A549 (cell line): ENCODE measurements around the gene RIMKLA. TPM values are rescaled to one million over a fixed set of nuclear protein-coding genes. Genes with fewer than 3 reads are reported as not detected.

ENCODE experiments used
- BHLHE40 ChIP-seq: IDR thresholded peaks from 2 replicates; pipeline ENCODE4 v1.6.1; 2012; ENCODE audit warnings: low read depth, low read length, inconsistent platforms
- CBX2 ChIP-seq: fragments of 200-600 bp; sonication (generic); IDR thresholded peaks from 2 replicates; pipeline ENCODE4 v1.6.1; 2016; ENCODE audit warnings: low read depth, mild to moderate bottlenecking, borderline replicate concordance
- CBX8 ChIP-seq: fragments of 200-600 bp; sonication (generic); IDR thresholded peaks from 2 replicates; pipeline ENCODE4 v1.6.1; 2016
- CEBPB ChIP-seq, 2 experiments: fragments of >200 bp in 1 of 2; sonication (Bioruptor Twin) in 1 of 2; formaldehyde crosslinking in 1 of 2; IDR thresholded peaks; 2 replicates each; pipeline ENCODE4 v1.6.1; 2012 to 2016
- CHD4 ChIP-seq: fragments of 200-600 bp; sonication (generic); IDR thresholded peaks from 2 replicates; pipeline ENCODE4 v1.6.1; 2016; ENCODE audit warnings: antibody characterized with exemption, mild to moderate bottlenecking, borderline replicate concordance
- EHMT2 ChIP-seq: fragments of 200-600 bp; sonication (generic); IDR thresholded peaks from 2 replicates; pipeline ENCODE4 v1.6.1; 2016; ENCODE audit warnings: antibody characterized with exemption, low read depth, mild to moderate bottlenecking, moderate library complexity
- ESRRA ChIP-seq: fragments of 150-350 bp; IDR thresholded peaks from 2 replicates; pipeline ENCODE4 v1.6.1; 2014; ENCODE audit warnings: mild to moderate bottlenecking, low read length, borderline replicate concordance
- FOSB ChIP-seq: fragments of 250-450 bp; sonication (Bioruptor Pico); IDR thresholded peaks from 2 replicates; pipeline ENCODE4 v1.5.0; 2020; ENCODE audit warnings: mild to moderate bottlenecking, moderate library complexity
- FOSL2 ChIP-seq, 2 experiments: fragments of 450-650 bp in 1 of 2; fragments of >200 bp in 1 of 2; sonication (Bioruptor Twin) in 1 of 2; formaldehyde crosslinking; IDR thresholded peaks; 2 replicates each; pipeline versions ENCODE4 v1.5.0 to v1.6.1; 2016 to 2020; ENCODE audit warnings: mild to moderate bottlenecking in 1 of 2, moderate library complexity in 1 of 2
- HEYL ChIP-seq: fragments of 250-450 bp; sonication (Bioruptor Pico); IDR thresholded peaks from 2 replicates; pipeline ENCODE4 v1.8.0; 2021; ENCODE audit warnings: mild to moderate bottlenecking, moderate library complexity
- HMGXB4 ChIP-seq: fragments of 250-450 bp; sonication (Bioruptor Pico); IDR thresholded peaks from 2 replicates; pipeline ENCODE4 v1.5.0; 2021; ENCODE audit warnings: mild to moderate bottlenecking, moderate library complexity, borderline replicate concordance
- HOXA7 ChIP-seq: fragments of 250-450 bp; sonication (Bioruptor Pico); IDR thresholded peaks from 2 replicates; pipeline ENCODE4 v1.5.0; 2020; ENCODE audit warnings: mild to moderate bottlenecking, moderate library complexity
- HOXB13 ChIP-seq: fragments of 250-450 bp; sonication (Bioruptor Pico); IDR thresholded peaks from 2 replicates; pipeline ENCODE4 v1.5.0; 2020; ENCODE audit warnings: low read depth, mild to moderate bottlenecking, moderate library complexity
- HOXB5 ChIP-seq: fragments of 250-450 bp; sonication (Bioruptor Pico); IDR thresholded peaks from 2 replicates; pipeline ENCODE4 v1.5.0; 2020; ENCODE audit warnings: mild to moderate bottlenecking, moderate library complexity
- JUN ChIP-seq, 2 experiments: fragments of >200 bp; sonication (Bioruptor Twin); formaldehyde crosslinking; IDR thresholded peaks; 2 replicates in 1 of 2; 3 replicates in 1 of 2; pipeline ENCODE4 v1.6.1; 2016 to 2017
- KDM1A ChIP-seq: fragments of 200-600 bp; sonication (generic); IDR thresholded peaks from 2 replicates; pipeline ENCODE4 v1.6.1; 2016; ENCODE audit warnings: low read depth, mild to moderate bottlenecking
- MAFK ChIP-seq: fragments of 450-650 bp; IDR thresholded peaks from 2 replicates; pipeline ENCODE4 v1.6.1; 2014; ENCODE audit not compliant: partially characterized antibody
- MAZ ChIP-seq: fragments of 150-350 bp; IDR thresholded peaks from 2 replicates; pipeline ENCODE4 v1.6.1; 2014; ENCODE audit warnings: antibody characterized with exemption, low read depth, low read length, borderline replicate concordance
- NFE2L2 ChIP-seq: fragments of 150-350 bp; conservative IDR thresholded peaks from 2 replicates; pipeline ENCODE4 v1.6.1; 2014; ENCODE audit warnings: low read length
- NR3C1 ChIP-seq: fragments of >200 bp; sonication (Bioruptor Twin); formaldehyde crosslinking; IDR thresholded peaks from 3 replicates; pipeline ENCODE4 v1.6.1; 2017
- PBX3 ChIP-seq: IDR thresholded peaks from 2 replicates; pipeline ENCODE4 v1.6.1; 2012
- POLR2A ChIP-seq: IDR thresholded peaks from 2 replicates; pipeline ENCODE4 v1.6.1; 2012; ENCODE audit warnings: mild to moderate bottlenecking, low read length
- POLR2AphosphoS2 ChIP-seq: conservative IDR thresholded peaks from 2 replicates; pipeline ENCODE4 v1.6.1; 2012; ENCODE audit warnings: low read length, improper control_type of control experiment, inconsistent platforms
- RAD21 ChIP-seq, 2 experiments: fragments of >200 bp in 1 of 2; sonication (Bioruptor Twin) in 1 of 2; formaldehyde crosslinking in 1 of 2; IDR thresholded peaks in 1 of 2; conservative IDR thresholded peaks in 1 of 2; 2 replicates in 1 of 2; 3 replicates in 1 of 2; pipeline ENCODE4 v1.6.1; 2012 to 2018; ENCODE audit warnings: inconsistent platforms in 1 of 2
- RARB ChIP-seq: fragments of 250-450 bp; sonication (Bioruptor Pico); IDR thresholded peaks from 2 replicates; pipeline ENCODE4 v1.8.0; 2021; ENCODE audit warnings: mild to moderate bottlenecking, moderate library complexity
- RCOR1 ChIP-seq: fragments of 150-350 bp; IDR thresholded peaks from 2 replicates; pipeline ENCODE4 v1.6.1; 2014; ENCODE audit warnings: antibody characterized with exemption, low read length, low read depth
- RNF2 ChIP-seq: fragments of 200-600 bp; sonication (generic); IDR thresholded peaks from 2 replicates; pipeline ENCODE4 v1.6.1; 2016; ENCODE audit warnings: low read depth, mild to moderate bottlenecking, antibody characterized with exemption, moderate library complexity, borderline replicate concordance
- TP53 ChIP-seq: fragments of 250-450 bp; sonication (Bioruptor Pico); IDR thresholded peaks from 2 replicates; pipeline ENCODE4 v1.5.0; 2021; ENCODE audit warnings: mild to moderate bottlenecking, moderate library complexity
- USF2 ChIP-seq: fragments of 450-650 bp; IDR thresholded peaks from 2 replicates; pipeline ENCODE4 v1.6.1; 2014; ENCODE audit warnings: antibody characterized with exemption
- ZFP36 ChIP-seq: fragments of 450-650 bp; IDR thresholded peaks from 2 replicates; pipeline ENCODE4 v1.6.1; 2014; ENCODE audit warnings: borderline replicate concordance; ENCODE audit not compliant: partially characterized antibody
- ZSCAN20 ChIP-seq: fragments of 250-450 bp; sonication (Bioruptor Pico); IDR thresholded peaks from 2 replicates; pipeline ENCODE4 v1.8.0; 2022; ENCODE audit warnings: mild to moderate bottlenecking, moderate library complexity
- polyA plus RNA-seq, 4 experiments: library from polyadenylated mRNA; depleted of rRNA in 3 of 4; stranded (reverse); fragments of >200 nt; fragmentation: RNase III in 1 of 4; extraction: RNeasy Plus Mini Kit Qiagen cat#74134 plus additional on column Dnase treatment in 1 of 4; gene quantifications; 2 replicates in 3 of 4; 3 replicates in 1 of 4; pipeline ENCODE4 v1.2.3, GENCODE V29; 2011 to 2017
- TF ChIP-seq, protein P1 (sequence below): IDR thresholded peaks from 2 replicates; pipeline ENCODE4 v1.6.1; 2012; ENCODE audit warnings: low read depth, borderline replicate concordance
- TF ChIP-seq, protein P2 (sequence below): fragments of 250-450 bp; sonication (Bioruptor Pico); IDR thresholded peaks from 2 replicates; pipeline ENCODE4 v1.5.0; 2020; ENCODE audit warnings: low read depth, mild to moderate bottlenecking, moderate library complexity
- TF ChIP-seq, protein P3 (sequence below): fragments of >200 bp; sonication (Bioruptor Twin); formaldehyde crosslinking; IDR thresholded peaks from 3 replicates; pipeline ENCODE4 v1.6.1; 2016
- TF ChIP-seq, protein P4 (sequence below): fragments of >200 bp; sonication (Bioruptor Twin); formaldehyde crosslinking; IDR thresholded peaks from 3 replicates; pipeline ENCODE4 v1.5.1; 2016
- TF ChIP-seq, protein P5 (sequence below): fragments of >200 bp; sonication (Bioruptor Twin); formaldehyde crosslinking; IDR thresholded peaks from 2 replicates; pipeline ENCODE4 v1.6.1; 2016

Gene RIMKLA
- polyA plus RNA-seq, 2 of the 4 experiments (the other 2 are of a cell fraction) = 0.35 to 1.7 TPM

- TF ChIP-seq NFE2L2 (no peak), CBX2 (no peak), POLR2AphosphoS2 (no peak), KDM1A (no peak), TP53 (CRISPR knock-in tag) (no peak), FOSL2 (IDR thresholded peaks at IDR 0.05) (peak; percentile 76; the same call in 1 of the 2 replicates), FOSL2 (CRISPR knock-in tag; IDR thresholded peaks at IDR 0.05) (peak; percentile 86), BHLHE40 (no peak), ZSCAN20 (CRISPR knock-in tag) (no peak), ESRRA (no peak), POLR2A (no peak), CEBPB (IDR thresholded peaks at IDR 0.05) (peak in 1 of 2 experiments; percentile 62; a peak in 1 of 4 replicates), RNF2 (no peak), PBX3 (peak; percentile 67; the same call in 1 of the 2 replicates), JUN (IDR thresholded peaks at IDR 0.05) (peak; percentile 85 to 87; a peak in 4 of 5 replicates), FOSB (CRISPR knock-in tag) (no peak), RCOR1 (no peak), CBX8 (no peak), HOXA7 (CRISPR knock-in tag) (no peak), HOXB13 (CRISPR knock-in tag) (no peak), MAZ (no peak), EHMT2 (no peak), RAD21 (conservative IDR thresholded peaks at IDR 0.05 in 1 of 2, IDR thresholded peaks at IDR 0.05 in 1 of 2) (peak in 1 of 2 experiments; percentile 36; a peak in 2 of 5 replicates), HOXB5 (CRISPR knock-in tag) (no peak), CHD4 (no peak), HMGXB4 (CRISPR knock-in tag) (no peak), ZFP36 (no peak), USF2 (no peak), RARB (CRISPR knock-in tag) (no peak), MAFK (no peak), NR3C1 (no peak), HEYL (no peak)
- TF ChIP-seq, protein P1, sequence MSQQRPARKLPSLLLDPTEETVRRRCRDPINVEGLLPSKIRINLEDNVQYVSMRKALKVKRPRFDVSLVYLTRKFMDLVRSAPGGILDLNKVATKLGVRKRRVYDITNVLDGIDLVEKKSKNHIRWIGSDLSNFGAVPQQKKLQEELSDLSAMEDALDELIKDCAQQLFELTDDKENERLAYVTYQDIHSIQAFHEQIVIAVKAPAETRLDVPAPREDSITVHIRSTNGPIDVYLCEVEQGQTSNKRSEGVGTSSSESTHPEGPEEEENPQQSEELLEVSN = no peak
- TF ChIP-seq, protein P2, sequence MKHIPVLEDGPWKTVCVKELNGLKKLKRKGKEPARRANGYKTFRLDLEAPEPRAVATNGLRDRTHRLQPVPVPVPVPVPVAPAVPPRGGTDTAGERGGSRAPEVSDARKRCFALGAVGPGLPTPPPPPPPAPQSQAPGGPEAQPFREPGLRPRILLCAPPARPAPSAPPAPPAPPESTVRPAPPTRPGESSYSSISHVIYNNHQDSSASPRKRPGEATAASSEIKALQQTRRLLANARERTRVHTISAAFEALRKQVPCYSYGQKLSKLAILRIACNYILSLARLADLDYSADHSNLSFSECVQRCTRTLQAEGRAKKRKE = 0 out of 2 replicates have a peak, but pooled peaks have one; percentile 17
- TF ChIP-seq, protein P3, sequence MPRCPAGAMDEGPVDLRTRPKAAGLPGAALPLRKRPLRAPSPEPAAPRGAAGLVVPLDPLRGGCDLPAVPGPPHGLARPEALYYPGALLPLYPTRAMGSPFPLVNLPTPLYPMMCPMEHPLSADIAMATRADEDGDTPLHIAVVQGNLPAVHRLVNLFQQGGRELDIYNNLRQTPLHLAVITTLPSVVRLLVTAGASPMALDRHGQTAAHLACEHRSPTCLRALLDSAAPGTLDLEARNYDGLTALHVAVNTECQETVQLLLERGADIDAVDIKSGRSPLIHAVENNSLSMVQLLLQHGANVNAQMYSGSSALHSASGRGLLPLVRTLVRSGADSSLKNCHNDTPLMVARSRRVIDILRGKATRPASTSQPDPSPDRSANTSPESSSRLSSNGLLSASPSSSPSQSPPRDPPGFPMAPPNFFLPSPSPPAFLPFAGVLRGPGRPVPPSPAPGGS = no peak; the same call in 2 of the 3 replicates
- TF ChIP-seq, protein P4, sequence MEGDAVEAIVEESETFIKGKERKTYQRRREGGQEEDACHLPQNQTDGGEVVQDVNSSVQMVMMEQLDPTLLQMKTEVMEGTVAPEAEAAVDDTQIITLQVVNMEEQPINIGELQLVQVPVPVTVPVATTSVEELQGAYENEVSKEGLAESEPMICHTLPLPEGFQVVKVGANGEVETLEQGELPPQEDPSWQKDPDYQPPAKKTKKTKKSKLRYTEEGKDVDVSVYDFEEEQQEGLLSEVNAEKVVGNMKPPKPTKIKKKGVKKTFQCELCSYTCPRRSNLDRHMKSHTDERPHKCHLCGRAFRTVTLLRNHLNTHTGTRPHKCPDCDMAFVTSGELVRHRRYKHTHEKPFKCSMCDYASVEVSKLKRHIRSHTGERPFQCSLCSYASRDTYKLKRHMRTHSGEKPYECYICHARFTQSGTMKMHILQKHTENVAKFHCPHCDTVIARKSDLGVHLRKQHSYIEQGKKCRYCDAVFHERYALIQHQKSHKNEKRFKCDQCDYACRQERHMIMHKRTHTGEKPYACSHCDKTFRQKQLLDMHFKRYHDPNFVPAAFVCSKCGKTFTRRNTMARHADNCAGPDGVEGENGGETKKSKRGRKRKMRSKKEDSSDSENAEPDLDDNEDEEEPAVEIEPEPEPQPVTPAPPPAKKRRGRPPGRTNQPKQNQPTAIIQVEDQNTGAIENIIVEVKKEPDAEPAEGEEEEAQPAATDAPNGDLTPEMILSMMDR = no peak
- TF ChIP-seq, protein P5, sequence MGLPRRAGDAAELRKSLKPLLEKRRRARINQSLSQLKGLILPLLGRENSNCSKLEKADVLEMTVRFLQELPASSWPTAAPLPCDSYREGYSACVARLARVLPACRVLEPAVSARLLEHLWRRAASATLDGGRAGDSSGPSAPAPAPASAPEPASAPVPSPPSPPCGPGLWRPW = no peak
Measured at GRCh38 chr1:42340093-42340492, 40.5 kb upstream of the RIMKLA start (continued).
